Suprapubic skin (tissue), 4 donors: Measurements from ENCODE around the gene ZNHIT2.

ENCODE experiments used
- CTCF ChIP-seq, 2 donors: fragments of 200-600 bp in 1 of 2; fragments of 450-650 bp in 1 of 2; sonication (generic) in 1 of 2; IDR thresholded peaks; one replicate each; pipeline ENCODE4 v1.5.1; 2016 to 2019; ENCODE audit warnings: antibody characterized with exemption in 2 of 2, mild to moderate bottlenecking in 1 of 2, moderate library complexity in 1 of 2
- POLR2A ChIP-seq, 2 donors: fragments of 450-650 bp; IDR thresholded peaks; one replicate each; pipeline ENCODE4 v1.6.1; 2017; ENCODE audit warnings: antibody characterized with exemption in 2 of 2, mild to moderate bottlenecking in 2 of 2, moderate library complexity in 2 of 2
- POLR2AphosphoS5 ChIP-seq, 3 donors: sonication (generic); formaldehyde crosslinking; IDR thresholded peaks; one replicate each; pipeline ENCODE4 v1.6.1; 2017; ENCODE audit warnings: antibody characterized with exemption in 3 of 3

GRCh38 chr11:65120831-65121230 is 3.3 kb upstream of the ZNHIT2 start:
- TF ChIP-seq CTCF (IDR thresholded peaks at IDR 0.05) (no peak), POLR2A (IDR thresholded peaks at IDR 0.05) (no peak), POLR2AphosphoS5 (IDR thresholded peaks at IDR 0.05) (no peak)
